ENCODE data around the gene GRIN3B.

GRIN3B gene

GRCh38 chr19:1000095-1000494 is at the start of gene GRIN3B (continued):
- no peak for TF ChIP-seq PRDM6 (tag by site-specific recombination; IDR thresholded peaks at IDR 0.05)
- peak; percentile 45; the same call in 1 of the 2 replicates for TF ChIP-seq SP3 (tag by site-specific recombination; IDR thresholded peaks at IDR 0.05)
- TF ChIP-seq GLI2 (tag by site-specific recombination; IDR thresholded peaks at IDR 0.05; ENCODE audit: borderline replicate concordance, low read depth): no peak
- TF ChIP-seq ZNF239 (tag by site-specific recombination; IDR thresholded peaks at IDR 0.05): no peak
- TF ChIP-seq ZBTB48 (tag by site-specific recombination; IDR thresholded peaks at IDR 0.05): peak; percentile 51
- TF ChIP-seq, protein P1, sequence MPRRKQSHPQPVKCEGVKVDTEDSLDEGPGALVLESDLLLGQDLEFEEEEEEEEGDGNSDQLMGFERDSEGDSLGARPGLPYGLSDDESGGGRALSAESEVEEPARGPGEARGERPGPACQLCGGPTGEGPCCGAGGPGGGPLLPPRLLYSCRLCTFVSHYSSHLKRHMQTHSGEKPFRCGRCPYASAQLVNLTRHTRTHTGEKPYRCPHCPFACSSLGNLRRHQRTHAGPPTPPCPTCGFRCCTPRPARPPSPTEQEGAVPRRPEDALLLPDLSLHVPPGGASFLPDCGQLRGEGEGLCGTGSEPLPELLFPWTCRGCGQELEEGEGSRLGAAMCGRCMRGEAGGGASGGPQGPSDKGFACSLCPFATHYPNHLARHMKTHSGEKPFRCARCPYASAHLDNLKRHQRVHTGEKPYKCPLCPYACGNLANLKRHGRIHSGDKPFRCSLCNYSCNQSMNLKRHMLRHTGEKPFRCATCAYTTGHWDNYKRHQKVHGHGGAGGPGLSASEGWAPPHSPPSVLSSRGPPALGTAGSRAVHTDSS (tag by site-specific recombination; IDR thresholded peaks at IDR 0.05): no peak
- TF ChIP-seq ZNF23 (tag by site-specific recombination; IDR thresholded peaks at IDR 0.05; ENCODE audit: borderline replicate concordance): no peak
- TF ChIP-seq, protein P2, sequence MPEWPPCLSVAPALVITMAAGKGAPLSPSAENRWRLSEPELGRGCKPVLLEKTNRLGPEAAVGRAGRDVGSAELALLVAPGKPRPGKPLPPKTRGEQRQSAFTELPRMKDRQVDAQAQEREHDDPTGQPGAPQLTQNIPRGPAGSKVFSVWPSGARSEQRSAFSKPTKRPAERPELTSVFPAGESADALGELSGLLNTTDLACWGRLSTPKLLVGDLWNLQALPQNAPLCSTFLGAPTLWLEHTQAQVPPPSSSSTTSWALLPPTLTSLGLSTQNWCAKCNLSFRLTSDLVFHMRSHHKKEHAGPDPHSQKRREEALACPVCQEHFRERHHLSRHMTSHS (tag by site-specific recombination; IDR thresholded peaks at IDR 0.05): no peak
- TF ChIP-seq GLI4 (tag by site-specific recombination; IDR thresholded peaks at IDR 0.05): no peak
- TF ChIP-seq, protein P3, sequence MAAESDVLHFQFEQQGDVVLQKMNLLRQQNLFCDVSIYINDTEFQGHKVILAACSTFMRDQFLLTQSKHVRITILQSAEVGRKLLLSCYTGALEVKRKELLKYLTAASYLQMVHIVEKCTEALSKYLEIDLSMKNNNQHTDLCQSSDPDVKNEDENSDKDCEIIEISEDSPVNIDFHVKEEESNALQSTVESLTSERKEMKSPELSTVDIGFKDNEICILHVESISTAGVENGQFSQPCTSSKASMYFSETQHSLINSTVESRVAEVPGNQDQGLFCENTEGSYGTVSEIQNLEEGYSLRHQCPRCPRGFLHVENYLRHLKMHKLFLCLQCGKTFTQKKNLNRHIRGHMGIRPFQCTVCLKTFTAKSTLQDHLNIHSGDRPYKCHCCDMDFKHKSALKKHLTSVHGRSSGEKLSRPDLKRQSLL (tag by site-specific recombination; IDR thresholded peaks at IDR 0.05): 0 out of 2 replicates have a peak, but pooled peaks have one; percentile 15
- no peak for TF ChIP-seq ZNF324 (tag by site-specific recombination; IDR thresholded peaks at IDR 0.05)
- TF ChIP-seq BCL11A (tag by site-specific recombination; IDR thresholded peaks at IDR 0.05; ENCODE audit: low read depth): peak; percentile 85
- peak; percentile 76 for TF ChIP-seq SP7 (tag by site-specific recombination; IDR thresholded peaks at IDR 0.05)
- peak; percentile 9; the same call in 1 of the 2 replicates for TF ChIP-seq ZBTB20 (tag by site-specific recombination; IDR thresholded peaks at IDR 0.05)
- peak; percentile 36 for TF ChIP-seq ZNF10 (tag by site-specific recombination; IDR thresholded peaks at IDR 0.05)
- no peak for TF ChIP-seq ZNF175 (tag by site-specific recombination; IDR thresholded peaks at IDR 0.05)
- TF ChIP-seq, protein P4, sequence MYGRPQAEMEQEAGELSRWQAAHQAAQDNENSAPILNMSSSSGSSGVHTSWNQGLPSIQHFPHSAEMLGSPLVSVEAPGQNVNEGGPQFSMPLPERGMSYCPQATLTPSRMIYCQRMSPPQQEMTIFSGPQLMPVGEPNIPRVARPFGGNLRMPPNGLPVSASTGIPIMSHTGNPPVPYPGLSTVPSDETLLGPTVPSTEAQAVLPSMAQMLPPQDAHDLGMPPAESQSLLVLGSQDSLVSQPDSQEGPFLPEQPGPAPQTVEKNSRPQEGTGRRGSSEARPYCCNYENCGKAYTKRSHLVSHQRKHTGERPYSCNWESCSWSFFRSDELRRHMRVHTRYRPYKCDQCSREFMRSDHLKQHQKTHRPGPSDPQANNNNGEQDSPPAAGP (tag by site-specific recombination; IDR thresholded peaks at IDR 0.05): peak; percentile 93
- TF ChIP-seq, protein P5, sequence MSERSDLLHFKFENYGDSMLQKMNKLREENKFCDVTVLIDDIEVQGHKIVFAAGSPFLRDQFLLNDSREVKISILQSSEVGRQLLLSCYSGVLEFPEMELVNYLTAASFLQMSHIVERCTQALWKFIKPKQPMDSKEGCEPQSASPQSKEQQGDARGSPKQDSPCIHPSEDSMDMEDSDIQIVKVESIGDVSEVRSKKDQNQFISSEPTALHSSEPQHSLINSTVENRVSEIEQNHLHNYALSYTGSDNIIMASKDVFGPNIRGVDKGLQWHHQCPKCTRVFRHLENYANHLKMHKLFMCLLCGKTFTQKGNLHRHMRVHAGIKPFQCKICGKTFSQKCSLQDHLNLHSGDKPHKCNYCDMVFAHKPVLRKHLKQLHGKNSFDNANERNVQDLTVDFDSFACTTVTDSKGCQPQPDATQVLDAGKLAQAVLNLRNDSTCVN (tag by site-specific recombination; optimal IDR thresholded peaks at IDR 0.05): peak; percentile 76
- TF ChIP-seq ZBTB8A (tag by site-specific recombination; IDR thresholded peaks at IDR 0.05): peak; percentile 92
- TF ChIP-seq ZNF155 (tag by site-specific recombination; IDR thresholded peaks at IDR 0.05): no peak
- TF ChIP-seq, protein P6, sequence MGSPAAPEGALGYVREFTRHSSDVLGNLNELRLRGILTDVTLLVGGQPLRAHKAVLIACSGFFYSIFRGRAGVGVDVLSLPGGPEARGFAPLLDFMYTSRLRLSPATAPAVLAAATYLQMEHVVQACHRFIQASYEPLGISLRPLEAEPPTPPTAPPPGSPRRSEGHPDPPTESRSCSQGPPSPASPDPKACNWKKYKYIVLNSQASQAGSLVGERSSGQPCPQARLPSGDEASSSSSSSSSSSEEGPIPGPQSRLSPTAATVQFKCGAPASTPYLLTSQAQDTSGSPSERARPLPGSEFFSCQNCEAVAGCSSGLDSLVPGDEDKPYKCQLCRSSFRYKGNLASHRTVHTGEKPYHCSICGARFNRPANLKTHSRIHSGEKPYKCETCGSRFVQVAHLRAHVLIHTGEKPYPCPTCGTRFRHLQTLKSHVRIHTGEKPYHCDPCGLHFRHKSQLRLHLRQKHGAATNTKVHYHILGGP (tag by site-specific recombination; IDR thresholded peaks at IDR 0.05): no peak
- TF ChIP-seq ZNF776 (tag by site-specific recombination; IDR thresholded peaks at IDR 0.05; ENCODE audit: borderline replicate concordance): no peak
- peak; percentile 59 for TF ChIP-seq EGR2 (tag by site-specific recombination; IDR thresholded peaks at IDR 0.05; ENCODE audit: low read depth)
- TF ChIP-seq, protein P7, sequence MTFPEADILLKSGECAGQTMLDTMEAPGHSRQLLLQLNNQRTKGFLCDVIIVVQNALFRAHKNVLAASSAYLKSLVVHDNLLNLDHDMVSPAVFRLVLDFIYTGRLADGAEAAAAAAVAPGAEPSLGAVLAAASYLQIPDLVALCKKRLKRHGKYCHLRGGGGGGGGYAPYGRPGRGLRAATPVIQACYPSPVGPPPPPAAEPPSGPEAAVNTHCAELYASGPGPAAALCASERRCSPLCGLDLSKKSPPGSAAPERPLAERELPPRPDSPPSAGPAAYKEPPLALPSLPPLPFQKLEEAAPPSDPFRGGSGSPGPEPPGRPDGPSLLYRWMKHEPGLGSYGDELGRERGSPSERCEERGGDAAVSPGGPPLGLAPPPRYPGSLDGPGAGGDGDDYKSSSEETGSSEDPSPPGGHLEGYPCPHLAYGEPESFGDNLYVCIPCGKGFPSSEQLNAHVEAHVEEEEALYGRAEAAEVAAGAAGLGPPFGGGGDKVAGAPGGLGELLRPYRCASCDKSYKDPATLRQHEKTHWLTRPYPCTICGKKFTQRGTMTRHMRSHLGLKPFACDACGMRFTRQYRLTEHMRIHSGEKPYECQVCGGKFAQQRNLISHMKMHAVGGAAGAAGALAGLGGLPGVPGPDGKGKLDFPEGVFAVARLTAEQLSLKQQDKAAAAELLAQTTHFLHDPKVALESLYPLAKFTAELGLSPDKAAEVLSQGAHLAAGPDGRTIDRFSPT (tag by site-specific recombination; IDR thresholded peaks at IDR 0.05): peak; percentile 83
- no peak for TF ChIP-seq ZNF114 (tag by site-specific recombination; IDR thresholded peaks at IDR 0.05)
- TF ChIP-seq ZNF121 (tag by site-specific recombination; IDR thresholded peaks at IDR 0.05): no peak
- TF ChIP-seq GFI1B (tag by site-specific recombination; IDR thresholded peaks at IDR 0.05): no peak
- TF ChIP-seq KLF10 (tag by site-specific recombination; IDR thresholded peaks at IDR 0.05): peak; percentile 55; the same call in 1 of the 2 replicates
- no peak for TF ChIP-seq ZNF701 (tag by site-specific recombination; IDR thresholded peaks at IDR 0.05)
- peak; percentile 84 for TF ChIP-seq BCL11B (tag by site-specific recombination; IDR thresholded peaks at IDR 0.05; ENCODE audit: low read depth)
- TF ChIP-seq ZNF549 (tag by site-specific recombination; IDR thresholded peaks at IDR 0.05): no peak
